Thyroid gland (tissue), 4 donors: Measurements from ENCODE around the gene AGPAT4. TPM values are rescaled to one million over a fixed set of nuclear protein-coding genes. Genes with fewer than 3 reads are reported as not detected.
A peak's percentile ranks its signal among the peaks of the same experiment; 100 is the strongest.

Experiments
- DNase-seq, 2 donors: peaks; one replicate each; pipeline ENCODE4 v3.0.0-alpha.2; 2019
- H3K27ac ChIP-seq, 3 donors: fragments of 200-600 bp; sonication (generic); 1 replicate in 2 of 3; 2 replicates in 1 of 3; pipeline ENCODE4 v1.5.1; 2016 to 2019; ENCODE audit warnings: mild to moderate bottlenecking in 1 of 3, moderate library complexity in 1 of 3
- H3K27me3 ChIP-seq: fragments of 200-600 bp; sonication (generic); one replicate; pipeline ENCODE4 v1.5.1; 2019
- H3K36me3 ChIP-seq, 2 donors: fragments of 200-600 bp; sonication (generic); one replicate each; pipeline ENCODE4 v1.5.1; 2016 to 2019
- H3K4me1 ChIP-seq, 2 donors: fragments of 200-600 bp; sonication (generic); one replicate each; pipeline ENCODE4 v1.5.1; 2017 to 2019
- H3K4me3 ChIP-seq, 3 donors: fragments of 200-600 bp; sonication (generic); replicated peaks in 1 of 3; 1 replicate in 2 of 3; 2 replicates in 1 of 3; pipeline ENCODE4 v1.5.1; 2016; ENCODE audit warnings: mild to moderate bottlenecking in 1 of 3
- H3K9me3 ChIP-seq: fragments of 200-600 bp; sonication (generic); one replicate; pipeline ENCODE4 v1.5.1; 2017
- CTCF ChIP-seq, 6 experiments: fragments of 200-600 bp in 3 of 6; fragments of 450-650 bp in 3 of 6; sonication (generic) in 3 of 6; IDR thresholded peaks; one replicate each; pipeline ENCODE4 v1.5.1; 2016 to 2019; ENCODE audit warnings: antibody characterized with exemption in 6 of 6, mild to moderate bottlenecking in 2 of 6, inconsistent platforms in 1 of 6, moderate library complexity in 1 of 6
- POLR2A ChIP-seq, 2 donors: fragments of 450-650 bp; IDR thresholded peaks; one replicate each; pipeline ENCODE4 v1.6.1; 2017; ENCODE audit warnings: antibody characterized with exemption in 2 of 2, mild to moderate bottlenecking in 2 of 2, moderate library complexity in 1 of 2
- WGBS, 2 donors: methylation state at CpG; one replicate each; pipeline ENCODE4 v1.1.5; 2017; 5-methylcytosine and 5-hydroxymethylcytosine counted together
- intact Hi-C: fragments of 100-400 bp; cut with DNase I; formaldehyde crosslinking; loops from one replicate; pipeline ENCODE4 v1.15.1; 2023
- total RNA-seq, 4 donors: library from RNA; depleted of rRNA; stranded (reverse); fragments of >200 nt; gene quantifications; one replicate each; pipeline ENCODE4 v1.2.3, GENCODE V29; 2016

The AGPAT4 gene
- total RNA-seq, 4 donors from 2014 or later = 6.1 to 12.8 (median 6.9) TPM

- Histone ChIP-seq H3K27me3 (no peaks in the 10 kb centered on the region), H3K27ac (peak overlapping the region in 1 of 3 donors; percentile 43), H3K4me3 (no peak overlapping the region), H3K9me3 (no peaks in the 10 kb centered on the region), H3K4me1 (peaks cover 36 to 41% of the 10 kb centered on the region in 2 donors), H3K36me3 (no peaks in the 10 kb centered on the region)
- 82 to 92% methylated on average over 8 of the region's 8 CpGs for WGBS, 2 donors
- no peak for DNase-seq
- intact Hi-C loops = no loop called here
- TF ChIP-seq CTCF (IDR thresholded peaks at IDR 0.05) (no peak), POLR2A (IDR thresholded peaks at IDR 0.05) (no peak)
These were observed 73.1 kb downstream of the AGPAT4 start for GRCh38 chr6:161200610-161201370.

- intact Hi-C loops = no loop called here
- DNase-seq = no peak
- TF ChIP-seq CTCF (IDR thresholded peaks at IDR 0.05) (no peak), POLR2A (IDR thresholded peaks at IDR 0.05) (no peak)
- no peaks in the 10 kb centered on the region for H3K9me3 ChIP-seq
- no peak overlapping the region for H3K4me3 ChIP-seq
- no peak overlapping the region for H3K27ac ChIP-seq
- WGBS, 2 donors = 86 to 91% methylated on average over 4 of the region's 4 CpGs
- no peaks in the 10 kb centered on the region for H3K27me3 ChIP-seq
- no peaks in the 10 kb centered on the region for H3K36me3 ChIP-seq
- peaks cover 39 to 40% of the 10 kb centered on the region in 2 donors for H3K4me1 ChIP-seq
These were observed 74.0 kb downstream of the AGPAT4 start for GRCh38 chr6:161199850-161200249.

GRCh38 chr6:161198783-161199460 is 74.9 kb downstream of the AGPAT4 start:
- 94 to 96% methylated on average over 9 of the region's 9 CpGs for WGBS, 2 donors
- H3K27ac ChIP-seq = no peak overlapping the region
- no peak overlapping the region for H3K4me3 ChIP-seq
- TF ChIP-seq CTCF (IDR thresholded peaks at IDR 0.05) (no peak), POLR2A (IDR thresholded peaks at IDR 0.05) (no peak)
- no peaks in the 10 kb centered on the region for H3K36me3 ChIP-seq
- peaks cover 30 to 32% of the 10 kb centered on the region in 2 donors for H3K4me1 ChIP-seq
- H3K9me3 ChIP-seq = no peaks in the 10 kb centered on the region
- no peaks in the 10 kb centered on the region for H3K27me3 ChIP-seq
- intact Hi-C loops = no loop called here
- DNase-seq = no peak

- H3K9me3 ChIP-seq = no peaks in the 10 kb centered on the region
- 72 to 82% methylated on average over 4 of the region's 4 CpGs for WGBS, 2 donors
- H3K4me3 ChIP-seq = no peak overlapping the region
- TF ChIP-seq CTCF (IDR thresholded peaks at IDR 0.05) (no peak), POLR2A (IDR thresholded peaks at IDR 0.05) (no peak)
- no peaks in the 10 kb centered on the region for H3K27me3 ChIP-seq
- no peaks in the 10 kb centered on the region for H3K36me3 ChIP-seq
- no peak overlapping the region for H3K27ac ChIP-seq
- H3K4me1 ChIP-seq = peaks cover 25 to 27% of the 10 kb centered on the region in 2 donors
- DNase-seq = no peak
- intact Hi-C loops = no loop called here
These were observed 75.7 kb downstream of the AGPAT4 start for GRCh38 chr6:161198176-161198575.

- no peak overlapping the region for H3K4me3 ChIP-seq
- no peak overlapping the region for H3K27ac ChIP-seq
- TF ChIP-seq POLR2A (IDR thresholded peaks at IDR 0.05) (no peak), CTCF (IDR thresholded peaks at IDR 0.05) (no peak)
- no peaks in the 10 kb centered on the region for H3K36me3 ChIP-seq
- no peaks in the 10 kb centered on the region for H3K27me3 ChIP-seq
- H3K9me3 ChIP-seq = no peaks in the 10 kb centered on the region
- H3K4me1 ChIP-seq = peaks cover 10 to 12% of the 10 kb centered on the region in 2 donors
- no peak for DNase-seq
- 80 to 89% methylated on average over 3 of the region's 4 CpGs for WGBS, 2 donors
- intact Hi-C loops = no loop called here
These were observed 78.5 kb downstream of the AGPAT4 start for GRCh38 chr6:161195386-161195785.
